ENCODE measurements around the gene DNM1.

DNA sequence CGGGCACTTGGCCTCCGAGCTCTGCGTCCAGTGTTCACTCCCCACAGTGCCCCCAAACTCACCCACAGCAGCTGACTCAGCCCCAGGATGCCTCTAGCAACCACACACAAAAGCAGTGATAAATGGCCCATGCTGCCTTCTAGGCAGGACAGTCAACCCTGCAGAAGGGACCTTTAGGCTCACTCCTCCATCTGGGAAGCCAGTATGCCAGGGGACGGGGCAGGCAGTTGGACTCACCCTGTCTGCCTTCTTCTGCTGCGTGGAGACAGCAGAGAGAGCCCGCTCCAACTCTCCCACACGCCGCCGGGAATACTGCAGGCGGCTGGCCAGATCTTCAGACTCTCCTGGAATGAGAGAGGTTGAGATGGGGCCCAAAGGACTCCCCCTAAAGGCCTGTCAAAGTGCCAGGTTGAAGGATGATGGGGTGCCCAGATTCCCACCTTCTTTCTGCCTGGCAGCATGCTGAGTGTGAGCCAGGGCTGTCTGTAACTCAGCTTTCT, 62.2 kb downstream of the DNM1 start:
- TF ChIP-seq POLR2AphosphoS5 (IDR thresholded peaks at IDR 0.05; ENCODE audit: low read depth, low read length) (no peak), POLR2A (IDR thresholded peaks at IDR 0.05; ENCODE audit: low read depth, low read length) (no peak)
